Hepatic stellate cell (primary cell): ENCODE measurements around the gene BFSP1.

Experiments
- DNase-seq: peaks from one replicate; pipeline ENCODE4 v3.0.0; 2011; ENCODE audit warnings: low spot score

Gene BFSP1

GRCh38 chr20:17520583-17520982, 10.6 kb downstream of the BFSP1 start:
- DNase-seq = no peak

- no peak for DNase-seq
Observed at GRCh38 chr20:17519606-17520285, 11.4 kb downstream of the BFSP1 start.

- peak; percentile 41 for DNase-seq
Observed at GRCh38 chr20:17518339-17519052, 12.7 kb downstream of the BFSP1 start.

- DNase-seq = no peak
Observed at GRCh38 chr20:17515053-17515452, 16.1 kb downstream of the BFSP1 start.

GRCh38 chr20:17513939-17514338, 17.2 kb downstream of the BFSP1 start:
- no peak for DNase-seq

- DNase-seq = no peak
Observed at GRCh38 chr20:17511401-17511800, 19.8 kb downstream of the BFSP1 start.

- no peak for DNase-seq
Observed at GRCh38 chr20:17510548-17510947, 20.6 kb downstream of the BFSP1 start.

- DNase-seq = no peak
Observed at GRCh38 chr20:17508756-17509155, 22.4 kb downstream of the BFSP1 start.

- no peak for DNase-seq
Observed at GRCh38 chr20:17507531-17507930, 23.6 kb downstream of the BFSP1 start.

GRCh38 chr20:17507032-17507431, 24.1 kb downstream of the BFSP1 start:
- no peak for DNase-seq

GRCh38 chr20:17505636-17506517, 25.3 kb downstream of the BFSP1 start:
- DNase-seq = peak; percentile 51

- peak; percentile 65 for DNase-seq
Observed at GRCh38 chr20:17504898-17505635, 26.1 kb downstream of the BFSP1 start.

- no peak for DNase-seq
Observed at GRCh38 chr20:17504066-17504897, 26.9 kb downstream of the BFSP1 start.

GRCh38 chr20:17503301-17504065, 27.7 kb downstream of the BFSP1 start:
- DNase-seq = no peak

- DNase-seq = no peak
Observed at GRCh38 chr20:17502105-17502504, 29.1 kb downstream of the BFSP1 start.

- no peak for DNase-seq
Observed at GRCh38 chr20:17501701-17502100, 29.5 kb downstream of the BFSP1 start.

- DNase-seq = no peak
Observed at GRCh38 chr20:17500826-17501225, 30.4 kb downstream of the BFSP1 start.

GRCh38 chr20:17500271-17500670, 30.9 kb downstream of the BFSP1 start:
- no peak for DNase-seq

GRCh38 chr20:17499041-17499440, 32.1 kb downstream of the BFSP1 start:
- DNase-seq = peak; percentile 24

- no peak for DNase-seq
Observed at GRCh38 chr20:17498641-17499040, 32.5 kb downstream of the BFSP1 start.
